ENCODE data around the gene VSX2.

- TF ChIP-seq POLR2A (IDR thresholded peaks at IDR 0.05) (no peak), CTCF (IDR thresholded peaks at IDR 0.05) (no peak)
Observed at GRCh38 chr14:74211945-74212580, 27.2 kb upstream of the VSX2 start.
